ENCODE results near the gene WIPF2. TPM values are rescaled to one million over a fixed set of nuclear protein-coding genes. Genes with fewer than 3 reads are reported as not detected.

WIPF2 gene
- total RNA-seq, 1 experiment from 2014 or later = 30.4 TPM

- Histone ChIP-seq H3K9me2 (ENCODE audit: insufficient read depth) (no peaks in the 10 kb centered on the region), H3K36me3 (ENCODE audit: control insufficient read depth in 1 of 2, insufficient read depth in 2 of 2, low read length in 2 of 2) (peaks cover 37 to 59% of the 10 kb centered on the region in 2 experiments), H3K4me3 (replicated peaks in 1 of 2; ENCODE audit: low read depth in 1 of 2, low read length in 2 of 2) (no peak overlapping the region), H3K9me3 (ENCODE audit: control insufficient read depth in 1 of 2, insufficient read depth in 1 of 2, low read depth in 1 of 2, low read length in 2 of 2) (no peaks in the 10 kb centered on the region), H3K27ac (ENCODE audit: low read depth, low read length) (no peak overlapping the region), H3K4me1 (ENCODE audit: control insufficient read depth in 1 of 2, insufficient read depth in 2 of 2, low read length in 2 of 2) (peaks cover 14 to 19% of the 10 kb centered on the region in 2 experiments), H3K27me3 (ENCODE audit: insufficient read depth, low read length) (no peaks in the 10 kb centered on the region), H3K9ac (ENCODE audit: low read length) (no peak overlapping the region), H3K4me2 (ENCODE audit: low read length) (no peak overlapping the region), H4K20me1 (ENCODE audit: insufficient read depth) (peaks cover 8% of the 10 kb centered on the region; the same call in 1 of the 2 replicates), H3K79me2 (ENCODE audit: insufficient read depth, low read length) (peaks cover 72% of the 10 kb centered on the region), H2AFZ (ENCODE audit: low read depth, low read length, poor library complexity, severe bottlenecking) (no peak overlapping the region)
- CTCF ChIA-PET = interaction anchor here (1.2 to 3.6 kb wide), 3 partner anchors 90 to 278 kb away, joined by 5 to 18 read pairs (median 16); no protein-coding TSS in a partner anchor
- no TSS peak for BruUV-seq (replicated peaks)
- ATAC-seq (no peak), DNase-seq (ENCODE audit: low read depth, low spot score) (no peak)
- no peak for TF ChIP-seq EZH2phosphoT487 (IDR thresholded peaks at IDR 0.05; ENCODE audit: borderline replicate concordance)
- TF ChIP-seq ELF1 (IDR thresholded peaks at IDR 0.05; ENCODE audit: borderline replicate concordance, low read depth) = no peak
- no peak for TF ChIP-seq SIN3A (IDR thresholded peaks at IDR 0.05; ENCODE audit: low read depth)
- no peak for TF ChIP-seq CBX3 (IDR thresholded peaks at IDR 0.05; ENCODE audit: low read depth)
- TF ChIP-seq RAD21 (IDR thresholded peaks at IDR 0.05; ENCODE audit: low read depth) = no peak
- TF ChIP-seq, protein P1, sequence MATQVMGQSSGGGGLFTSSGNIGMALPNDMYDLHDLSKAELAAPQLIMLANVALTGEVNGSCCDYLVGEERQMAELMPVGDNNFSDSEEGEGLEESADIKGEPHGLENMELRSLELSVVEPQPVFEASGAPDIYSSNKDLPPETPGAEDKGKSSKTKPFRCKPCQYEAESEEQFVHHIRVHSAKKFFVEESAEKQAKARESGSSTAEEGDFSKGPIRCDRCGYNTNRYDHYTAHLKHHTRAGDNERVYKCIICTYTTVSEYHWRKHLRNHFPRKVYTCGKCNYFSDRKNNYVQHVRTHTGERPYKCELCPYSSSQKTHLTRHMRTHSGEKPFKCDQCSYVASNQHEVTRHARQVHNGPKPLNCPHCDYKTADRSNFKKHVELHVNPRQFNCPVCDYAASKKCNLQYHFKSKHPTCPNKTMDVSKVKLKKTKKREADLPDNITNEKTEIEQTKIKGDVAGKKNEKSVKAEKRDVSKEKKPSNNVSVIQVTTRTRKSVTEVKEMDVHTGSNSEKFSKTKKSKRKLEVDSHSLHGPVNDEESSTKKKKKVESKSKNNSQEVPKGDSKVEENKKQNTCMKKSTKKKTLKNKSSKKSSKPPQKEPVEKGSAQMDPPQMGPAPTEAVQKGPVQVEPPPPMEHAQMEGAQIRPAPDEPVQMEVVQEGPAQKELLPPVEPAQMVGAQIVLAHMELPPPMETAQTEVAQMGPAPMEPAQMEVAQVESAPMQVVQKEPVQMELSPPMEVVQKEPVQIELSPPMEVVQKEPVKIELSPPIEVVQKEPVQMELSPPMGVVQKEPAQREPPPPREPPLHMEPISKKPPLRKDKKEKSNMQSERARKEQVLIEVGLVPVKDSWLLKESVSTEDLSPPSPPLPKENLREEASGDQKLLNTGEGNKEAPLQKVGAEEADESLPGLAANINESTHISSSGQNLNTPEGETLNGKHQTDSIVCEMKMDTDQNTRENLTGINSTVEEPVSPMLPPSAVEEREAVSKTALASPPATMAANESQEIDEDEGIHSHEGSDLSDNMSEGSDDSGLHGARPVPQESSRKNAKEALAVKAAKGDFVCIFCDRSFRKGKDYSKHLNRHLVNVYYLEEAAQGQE (IDR thresholded peaks at IDR 0.05; ENCODE audit: low read depth) = no peak
- TF ChIP-seq, protein P2, sequence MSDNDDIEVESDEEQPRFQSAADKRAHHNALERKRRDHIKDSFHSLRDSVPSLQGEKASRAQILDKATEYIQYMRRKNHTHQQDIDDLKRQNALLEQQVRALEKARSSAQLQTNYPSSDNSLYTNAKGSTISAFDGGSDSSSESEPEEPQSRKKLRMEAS (IDR thresholded peaks at IDR 0.05) = no peak
- no peak for TF ChIP-seq EGR1 (IDR thresholded peaks at IDR 0.05; ENCODE audit: low read depth)
- no peak for TF ChIP-seq ZNF274 (IDR thresholded peaks at IDR 0.05; ENCODE audit: low read depth, low read length)
- TF ChIP-seq ATF3 (IDR thresholded peaks at IDR 0.05) = no peak
- TF ChIP-seq, protein P3, sequence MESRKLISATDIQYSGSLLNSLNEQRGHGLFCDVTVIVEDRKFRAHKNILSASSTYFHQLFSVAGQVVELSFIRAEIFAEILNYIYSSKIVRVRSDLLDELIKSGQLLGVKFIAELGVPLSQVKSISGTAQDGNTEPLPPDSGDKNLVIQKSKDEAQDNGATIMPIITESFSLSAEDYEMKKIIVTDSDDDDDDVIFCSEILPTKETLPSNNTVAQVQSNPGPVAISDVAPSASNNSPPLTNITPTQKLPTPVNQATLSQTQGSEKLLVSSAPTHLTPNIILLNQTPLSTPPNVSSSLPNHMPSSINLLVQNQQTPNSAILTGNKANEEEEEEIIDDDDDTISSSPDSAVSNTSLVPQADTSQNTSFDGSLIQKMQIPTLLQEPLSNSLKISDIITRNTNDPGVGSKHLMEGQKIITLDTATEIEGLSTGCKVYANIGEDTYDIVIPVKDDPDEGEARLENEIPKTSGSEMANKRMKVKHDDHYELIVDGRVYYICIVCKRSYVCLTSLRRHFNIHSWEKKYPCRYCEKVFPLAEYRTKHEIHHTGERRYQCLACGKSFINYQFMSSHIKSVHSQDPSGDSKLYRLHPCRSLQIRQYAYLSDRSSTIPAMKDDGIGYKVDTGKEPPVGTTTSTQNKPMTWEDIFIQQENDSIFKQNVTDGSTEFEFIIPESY (IDR thresholded peaks at IDR 0.05; ENCODE audit: extremely low read depth, insufficient replicate concordance, low read length) = no peak
- RAD21 ChIA-PET (ENCODE audit: low non-redundant PET in 1 of 2, low total read pairs in 2 of 2, uncharacterized antibody in 2 of 2, unreplicated experiment in 2 of 2) = no interaction called here
- POLR2A ChIA-PET = interaction anchor here (0.6 kb wide), 1 partner anchor 11 kb away, joined by 3 read pairs; no protein-coding TSS in a partner anchor
- intact Hi-C loops (cut with micrococcal nuclease) = loop anchor here (5.0 kb wide), 1 partner anchor 279 kb away; no protein-coding TSS in a partner anchor
Measured at GRCh38 chr17:40291281-40291664, 72.2 kb downstream of the WIPF2 start.

Data from HCT116 (cell line).